Adrenal gland (tissue), 12 donors: ENCODE results near the gene INO80E. TPM values are rescaled to one million over a fixed set of nuclear protein-coding genes. Genes with fewer than 3 reads are reported as not detected.
"Not testable (repeated sequence)": the region's sequence is repeated elsewhere in the genome, so short reads cannot be mapped to it uniquely, and the experiment has no call there.

Source experiments
- DNase-seq, 7 donors: peaks; one replicate each; pipeline ENCODE4 v3.0.0-alpha.2; 2019 to 2020
- H3K27ac ChIP-seq, 5 donors: fragments of 200-600 bp; sonication (generic) in 4 of 5; 1 replicate in 3 of 5; 2 replicates in 2 of 5; pipeline versions ENCODE4 v1.5.1 to v1.8.0; 2016 to 2020; ENCODE audit warnings: mild to moderate bottlenecking in 1 of 5
- H3K27me3 ChIP-seq: fragments of 200-600 bp; 2 replicates; pipeline ENCODE4 v1.8.0; 2021
- H3K36me3 ChIP-seq, 2 donors: fragments of 200-600 bp; replicated peaks in 1 of 2; 1 replicate in 1 of 2; 2 replicates in 1 of 2; pipeline versions ENCODE4 v1.5.1 to v1.8.0; 2018 to 2022
- H3K4me1 ChIP-seq, 2 donors: fragments of 200-600 bp; replicated peaks in 1 of 2; 1 replicate in 1 of 2; 2 replicates in 1 of 2; pipeline versions ENCODE4 v1.5.1 to v1.8.0; 2018 to 2021
- H3K4me3 ChIP-seq, 4 donors: fragments of 200-600 bp; sonication (generic) in 3 of 4; one replicate each; pipeline ENCODE4 v1.5.1; 2016 to 2018
- H3K9me3 ChIP-seq, 3 donors: fragments of 200-600 bp; sonication (generic) in 1 of 3; replicated peaks in 1 of 3; 1 replicate in 2 of 3; 2 replicates in 1 of 3; pipeline versions ENCODE4 v1.5.1 to v1.8.0; 2016 to 2021
- CTCF ChIP-seq, 6 experiments: fragments of 450-650 bp in 4 of 6; fragments of 200-600 bp in 2 of 6; sonication (generic) in 1 of 6; IDR thresholded peaks; 1 replicate in 5 of 6; 2 replicates in 1 of 6; pipeline versions ENCODE4 v1.5.1 to v1.8.0; 2016 to 2021; ENCODE audit warnings: antibody characterized with exemption in 6 of 6, mild to moderate bottlenecking in 2 of 6, moderate library complexity in 1 of 6
- POLR2A ChIP-seq, 2 donors: fragments of 450-650 bp; IDR thresholded peaks; one replicate each; pipeline ENCODE4 v1.6.1; 2017; ENCODE audit warnings: antibody characterized with exemption in 2 of 2, mild to moderate bottlenecking in 2 of 2, moderate library complexity in 1 of 2
- WGBS, 4 donors: extraction: QIAGEN DNeasy Blood & Tissue Kit in 2 of 4; methylation state at CpG; one replicate each; pipeline versions ENCODE4 v1.1.5 to v1.1.7; 2013 to 2017; 5-methylcytosine and 5-hydroxymethylcytosine counted together
- intact Hi-C, 2 donors: fragments of 100-400 bp; cut with DNase I; formaldehyde crosslinking; loops; one replicate each; pipeline versions ENCODE4 v1.14.1 to v1.15.0; 2022 to 2023
- polyA plus RNA-seq, 3 donors: library from polyadenylated mRNA; stranded (reverse); fragments of 200-250 nt in 2 of 3; fragments of 350-450 nt in 1 of 3; fragmentation: Illumina TruSeq in 1 of 3; extraction: RNeasy Lipid Tissue Mini Kit (QIAGEN cat#74804) in 1 of 3; gene quantifications; one replicate each; pipeline ENCODE4 v1.2.3, GENCODE V29; 2013 to 2014
- total RNA-seq, 9 donors: library from RNA; depleted of rRNA in 4 of 9; stranded (reverse); fragments of >200 nt in 4 of 9; fragments of 120-200 nt in 1 of 9; fragmentation: NEBNext Ultra II Directional in 1 of 9; extraction: Animal tissue kit (Norgen Biotek cat#: 25700) in 1 of 9; gene quantifications; one replicate each; pipeline versions ENCODE4 v1.1.0 to v1.2.4, GENCODE V29; 2013 to 2023
- donor health status: healthy with polysubstance abuse.
- donor health status: Bipolar disorder and iron deficiency.
- donor health status: DM: yes; HTN: yes; CAD: no.
- donor health status: DM: no; HTN: no; CAD: no.
- donor health status: DM: no; HTN: no; CAD: no.
- donor health status: DM: yes; HTN: yes; CAD: no.

Gene INO80E
- total and polyA plus RNA-seq, 12 donors: 31.8 to 362 (median 73.4) TPM

GRCh38 chr16:30009990-30010843 lies 14.2 kb downstream of the INO80E start:
- Histone ChIP-seq H3K27ac (no peak overlapping the region), H3K9me3 (no peaks in the 10 kb centered on the region), H3K4me1 (peaks cover 11 to 12% of the 10 kb centered on the region in 2 donors), H3K4me3 (peak overlapping the region in 2 of 4 donors; percentile 4 to 52), H3K27me3 (peaks cover 22% of the 10 kb centered on the region), H3K36me3 (no peaks in the 10 kb centered on the region)
- DNase-seq: no peak
- WGBS, 4 donors: 12 to 23% (median 19%) methylated on average over 11 to 34 of the region's 34 CpGs
- TF ChIP-seq POLR2A (IDR thresholded peaks at IDR 0.05): no peak
- no peak for TF ChIP-seq CTCF (IDR thresholded peaks at IDR 0.05)
- intact Hi-C loops: no loop called here

DNA sequence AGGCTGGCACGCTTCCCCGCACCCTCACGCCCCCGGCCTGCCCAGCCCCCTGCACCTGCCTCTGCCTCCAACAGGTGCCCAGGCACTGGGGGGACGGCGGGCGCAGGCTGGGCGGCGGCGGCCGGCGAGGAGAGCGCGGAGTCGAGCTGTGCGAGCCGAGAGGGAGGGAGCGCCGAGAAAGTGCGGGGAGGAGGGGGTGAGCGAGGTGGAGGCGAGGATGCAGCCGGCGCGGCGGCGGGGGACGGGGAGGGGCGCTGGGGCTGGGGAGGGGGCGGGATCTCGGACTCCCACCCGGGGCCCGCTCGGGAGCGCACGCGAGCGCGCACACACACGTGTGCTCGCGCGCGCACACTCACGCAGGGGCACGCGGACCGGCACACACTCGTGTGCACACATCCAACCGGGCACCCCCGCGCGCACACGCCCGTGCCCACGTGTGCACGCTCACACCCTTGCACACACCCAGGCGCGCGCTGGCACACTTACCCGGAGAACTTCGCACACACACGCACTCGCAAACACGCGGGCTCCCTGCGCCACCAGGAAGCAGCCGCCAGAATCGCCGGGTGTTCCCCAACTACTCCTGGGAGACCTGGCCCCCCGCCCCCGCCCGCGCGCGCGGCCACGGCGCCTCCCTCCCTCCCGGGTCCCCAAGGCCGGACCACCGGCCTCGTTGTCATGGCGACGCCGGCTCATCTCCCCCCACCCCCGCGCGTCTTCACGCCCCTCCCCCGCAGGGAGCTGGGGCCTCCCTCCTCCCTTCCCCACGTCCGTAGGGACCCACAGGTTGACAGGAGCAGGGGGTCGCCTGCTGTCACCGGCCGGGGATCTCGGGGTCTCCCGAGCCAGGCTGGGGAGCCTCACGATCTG lies 15.0 kb downstream of the INO80E start, which contains the start of gene DOC2A:
DOC2A (minus strand) TSS at position 184 of the 870 bp plus-strand sequence. CDS start 805 bp downstream, outside the sequence.
- intact Hi-C loops: no loop called here
- peaks cover 22% of the 10 kb centered on the region for H3K27me3 ChIP-seq
- no peak for TF ChIP-seq POLR2A (IDR thresholded peaks at IDR 0.05)
- TF ChIP-seq CTCF (IDR thresholded peaks at IDR 0.05): no peak

DNA sequence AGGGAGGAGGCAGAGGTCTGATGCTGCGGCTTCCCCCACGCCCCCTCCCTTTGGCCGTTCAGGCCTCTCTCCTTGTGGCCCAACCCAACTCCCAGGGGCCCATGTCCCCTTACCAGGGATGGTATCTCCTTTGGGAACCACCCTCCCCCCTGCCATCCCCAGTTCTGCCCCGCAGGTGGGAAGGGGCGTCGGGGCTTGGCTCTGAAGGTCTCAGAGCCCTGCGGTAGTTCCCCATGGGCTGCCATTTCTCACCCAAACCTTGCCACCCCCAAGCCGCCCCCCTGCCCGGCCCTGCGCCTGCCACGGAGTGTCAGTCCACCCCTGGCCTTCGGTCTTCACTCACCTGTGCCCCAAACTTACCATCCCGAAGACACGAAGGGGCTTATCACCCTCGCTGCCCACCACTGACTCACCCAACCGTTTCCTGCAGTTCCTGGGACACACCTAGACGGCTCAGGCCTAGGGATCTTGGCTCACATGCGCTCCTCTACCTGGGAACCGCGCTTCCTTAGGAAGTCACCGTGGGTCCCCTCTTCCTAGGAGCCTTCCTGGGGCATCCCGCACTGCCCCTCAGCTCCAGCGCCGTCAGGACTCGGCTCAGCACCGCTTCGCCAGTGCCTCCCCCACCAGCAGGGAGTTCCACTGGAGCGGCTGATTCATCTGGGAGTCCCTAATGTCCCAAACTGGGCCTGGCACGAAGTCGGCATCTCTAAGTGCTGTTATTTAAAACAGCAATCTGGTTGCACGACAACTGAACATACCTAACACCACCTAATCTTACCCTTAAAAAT lies 15.9 kb downstream of the INO80E start:
- H3K36me3 ChIP-seq: no peaks in the 10 kb centered on the region
- H3K27ac ChIP-seq: no peak overlapping the region
- peaks cover 22% of the 10 kb centered on the region for H3K27me3 ChIP-seq
- intact Hi-C loops: no loop called here
- TF ChIP-seq CTCF (IDR thresholded peaks at IDR 0.05) (no peak), POLR2A (IDR thresholded peaks at IDR 0.05) (no peak)
- H3K4me3 ChIP-seq: no peak overlapping the region
- 47 to 75% (median 49%) methylated on average over 17 to 31 of the region's 31 CpGs for WGBS, 4 donors
- DNase-seq: no peak
- no peaks in the 10 kb centered on the region for H3K9me3 ChIP-seq
- peaks cover 11 to 12% of the 10 kb centered on the region in 2 donors for H3K4me1 ChIP-seq

More for the DNA sequence above, 15.0 kb downstream of the INO80E start, which contains the start of gene DOC2A:
- H3K9me3 ChIP-seq: no peaks in the 10 kb centered on the region
- H3K4me3 ChIP-seq: peak within 1 kb of the TSS in 2 of 4 donors; percentile 4 to 52
- 0 to 1% (median 1%) methylated on average over 9 to 99 of the region's 99 CpGs; no CpG with 5 or more reads in 1 of the 4 donors for WGBS, 4 donors
- H3K27ac ChIP-seq: no peak within 1 kb of the TSS
- H3K36me3 ChIP-seq: no peaks in the 10 kb centered on the region
- peaks cover 11 to 12% of the 10 kb centered on the region in 2 donors for H3K4me1 ChIP-seq
- DNase-seq: no peak

DNA sequence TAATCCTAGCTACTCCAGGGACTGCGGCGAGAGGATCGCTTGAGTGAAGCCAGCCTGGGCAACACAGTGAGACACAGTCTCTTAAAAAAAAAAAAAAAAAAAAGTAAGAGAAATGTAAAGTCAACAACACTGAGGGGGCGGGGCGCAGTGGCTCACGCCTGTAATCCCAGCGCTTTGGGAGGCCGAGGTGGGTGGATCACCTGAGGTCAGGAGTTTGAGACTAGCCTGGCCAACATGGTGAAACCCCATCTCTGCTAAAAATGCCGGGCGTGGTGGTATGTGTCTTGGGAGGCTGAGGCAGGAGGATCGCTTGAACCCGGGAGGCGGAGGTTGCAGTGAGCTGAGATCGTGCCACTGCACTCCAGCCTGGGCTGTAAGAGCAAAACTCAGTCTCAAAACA lies 16.6 kb downstream of the INO80E start:
- H3K9me3 ChIP-seq, intact Hi-C loops, H3K27ac ChIP-seq, H3K4me3 ChIP-seq, H3K36me3 ChIP-seq, DNase-seq: not testable (repeated sequence)
- Histone ChIP-seq H3K4me1 (peaks cover 11 to 12% of the 10 kb centered on the region in 2 donors), H3K27me3 (peaks cover 22% of the 10 kb centered on the region)
- 87 to 95% (median 92%) methylated on average over 14 of the region's 14 CpGs for WGBS, 4 donors

- H3K4me3 ChIP-seq, H3K36me3 ChIP-seq, DNase-seq, H3K27ac ChIP-seq, intact Hi-C loops, H3K9me3 ChIP-seq: not testable (repeated sequence)
- peaks cover 11 to 12% of the 10 kb centered on the region in 2 donors for H3K4me1 ChIP-seq
- WGBS, 4 donors: 85 to 88% (median 86%) methylated on average over 7 of the region's 7 CpGs
- H3K27me3 ChIP-seq: peaks cover 13% of the 10 kb centered on the region
These were observed 19.4 kb downstream of the INO80E start for GRCh38 chr16:30015450-30015849.
